ENCODE results near the gene ADRM1. TPM values are rescaled to one million over a fixed set of nuclear protein-coding genes. Genes with fewer than 3 reads are reported as not detected.

Gene ADRM1
- total and polyA plus RNA-seq, 10 of the 15 experiments (the other 5 are each of a cell fraction or from before 2014, with no cell fraction given) = 3.4 to 213 (median 95.9) TPM

- WGBS (ENCODE audit: insufficient coverage, insufficient replicate concordance, low lambda C conversion rate, missing lambda C conversion rate) = 62% methylated on average over 1 of the region's 1 CpG
- no peaks in the 10 kb centered on the region for H3K79me2 ChIP-seq (ENCODE audit: control insufficient read depth, insufficient read depth, low read length)
Measured at GRCh38 chr20:62348604-62349003, 45.8 kb downstream of the ADRM1 start.

GRCh38 chr20:62349556-62350097, 46.8 kb downstream of the ADRM1 start:
- Histone ChIP-seq H3K4me2 (ENCODE audit: control insufficient read depth, insufficient read depth) (no peak overlapping the region), H3K4me1 (ENCODE audit: control insufficient read depth, insufficient read depth, low read length) (no peaks in the 10 kb centered on the region)
- CTCF ChIA-PET = interaction anchor here (1.4 kb wide), 1 partner anchor 33 kb away, joined by 3 read pairs; no protein-coding TSS in a partner anchor

More at GRCh38 chr20:62348604-62349003, 45.8 kb downstream of the ADRM1 start:
- no peak overlapping the region for H3K9ac ChIP-seq (ENCODE audit: control insufficient read depth, insufficient read depth, low read length)
- no peaks in the 10 kb centered on the region for H3K27me3 ChIP-seq (replicated peaks in 1 of 2; ENCODE audit: control insufficient read depth in 2 of 2, insufficient read depth in 2 of 2, low read length in 1 of 2)
- no peak overlapping the region for H2AFZ ChIP-seq (ENCODE audit: control insufficient read depth, low read depth, low read length)
- no TSS peak for BruUV-seq (replicated peaks)
- SMC1A ChIA-PET (ENCODE audit: uncharacterized antibody, unreplicated experiment) = no interaction called here
- FAIRE-seq = no peak
- H3K4me3 ChIP-seq = no peak overlapping the region
- CTCF ChIA-PET = no interaction called here
- no peak for DNase-seq (ENCODE audit: low read depth, low spot score)
- no peak for ATAC-seq
- in situ Hi-C loops (cut with MboI) = no loop called here
- H3K9me3 ChIP-seq (replicated peaks; ENCODE audit: control insufficient read depth, insufficient read depth, low read length) = no peaks in the 10 kb centered on the region; the same call in 2 of the 3 replicates
- H3K4me1 ChIP-seq (ENCODE audit: control insufficient read depth, insufficient read depth, low read length) = no peaks in the 10 kb centered on the region
- POLR2A ChIA-PET = no interaction called here
- no peaks in the 10 kb centered on the region; a peak in 1 of 4 replicates for H3K36me3 ChIP-seq (ENCODE audit: control insufficient read depth in 2 of 2, insufficient read depth in 2 of 2, low read length in 1 of 2)
- TF ChIP-seq NRF1 (conservative IDR thresholded peaks at IDR 0.05; ENCODE audit: low read depth, low read length) (no peak), SUPT20H (IDR thresholded peaks at IDR 0.05; ENCODE audit: borderline replicate concordance, control insufficient read depth, low read depth, low read length) (no peak)
- H3K4me2 ChIP-seq (ENCODE audit: control insufficient read depth, insufficient read depth) = no peak overlapping the region
- no peak overlapping the region for H3K27ac ChIP-seq (ENCODE audit: control insufficient read depth, insufficient read depth)
- intact Hi-C loops (cut with micrococcal nuclease; ENCODE audit: unreplicated experiment) = no loop called here
- RAD21 ChIA-PET (ENCODE audit: unreplicated experiment) = no interaction called here
- no peaks in the 10 kb centered on the region for H4K20me1 ChIP-seq (ENCODE audit: control insufficient read depth, insufficient read depth)

More at GRCh38 chr20:62349556-62350097, 46.8 kb downstream of the ADRM1 start:
- ChIA-PET POLR2A (no interaction called here), RAD21 (ENCODE audit: unreplicated experiment) (no interaction called here), SMC1A (ENCODE audit: uncharacterized antibody, unreplicated experiment) (no interaction called here)
- intact Hi-C loops (cut with micrococcal nuclease; ENCODE audit: unreplicated experiment) (no loop called here), in situ Hi-C loops (cut with MboI) (no loop called here)
- BruUV-seq (replicated peaks) = no TSS peak
- H2AFZ ChIP-seq (ENCODE audit: control insufficient read depth, low read depth, low read length) = no peak overlapping the region
- no peaks in the 10 kb centered on the region for H3K79me2 ChIP-seq (ENCODE audit: control insufficient read depth, insufficient read depth, low read length)
- H3K4me3 ChIP-seq = no peak overlapping the region
- FAIRE-seq = no peak
- no peaks in the 10 kb centered on the region for H4K20me1 ChIP-seq (ENCODE audit: control insufficient read depth, insufficient read depth)
- no peaks in the 10 kb centered on the region; a peak in 1 of 4 replicates for H3K36me3 ChIP-seq (ENCODE audit: control insufficient read depth in 2 of 2, insufficient read depth in 2 of 2, low read length in 1 of 2)
- no peak overlapping the region for H3K9ac ChIP-seq (ENCODE audit: control insufficient read depth, insufficient read depth, low read length)
- no peaks in the 10 kb centered on the region for H3K27me3 ChIP-seq (replicated peaks in 1 of 2; ENCODE audit: control insufficient read depth in 2 of 2, insufficient read depth in 2 of 2, low read length in 1 of 2)
- no peak for DNase-seq (ENCODE audit: low read depth, low spot score)
- no peak for ATAC-seq
- no peaks in the 10 kb centered on the region; the same call in 2 of the 3 replicates for H3K9me3 ChIP-seq (replicated peaks; ENCODE audit: control insufficient read depth, insufficient read depth, low read length)
- WGBS (ENCODE audit: insufficient coverage, insufficient replicate concordance, low lambda C conversion rate, missing lambda C conversion rate) = 86% methylated on average over 3 of the region's 7 CpGs
- H3K27ac ChIP-seq (ENCODE audit: control insufficient read depth, insufficient read depth) = no peak overlapping the region
- TF ChIP-seq CHD4 (IDR thresholded peaks at IDR 0.05) (no peak), USF2 (IDR thresholded peaks at IDR 0.05; ENCODE audit: borderline replicate concordance, low read depth, low read length) (no peak), ESRRA (IDR thresholded peaks at IDR 0.05; ENCODE audit: low read length) (no peak), TCF7 (IDR thresholded peaks at IDR 0.05; ENCODE audit: borderline replicate concordance) (no peak), NFYB (IDR thresholded peaks at IDR 0.05; ENCODE audit: insufficient read depth, low read depth, low read length) (no peak), WRNIP1 (IDR thresholded peaks at IDR 0.05; ENCODE audit: borderline replicate concordance, low read depth, low read length) (no peak), TCF3 (IDR thresholded peaks at IDR 0.05; ENCODE audit: borderline replicate concordance, insufficient read depth, low read depth, low read length) (no peak), BACH1 (IDR thresholded peaks at IDR 0.05; ENCODE audit: borderline replicate concordance) (no peak)
